SJSA1 (cell line): ENCODE results near the gene SSC5D. TPM values are rescaled to one million over a fixed set of nuclear protein-coding genes. Genes with fewer than 3 reads are reported as not detected.
"Not testable (repeated sequence)": the region's sequence is repeated elsewhere in the genome, so short reads cannot be mapped to it uniquely, and the experiment has no call there.

Experiments
- DNase-seq, 2 experiments: peaks; one replicate each; pipeline ENCODE4 v3.0.0-alpha.2; 2015 to 2020; ENCODE audit warnings: low spot score in 2 of 2, low read depth in 1 of 2
- H3K27ac ChIP-seq: fragments of 250-450 bp; sonication (Bioruptor Pico); 2 replicates; pipeline ENCODE4 v1.5.1; 2020; ENCODE audit warnings: mild to moderate bottlenecking, moderate library complexity
- H3K27me3 ChIP-seq: fragments of 250-450 bp; sonication (Bioruptor Pico); replicated peaks from 2 replicates; pipeline ENCODE4 v1.5.1; 2020; ENCODE audit warnings: mild to moderate bottlenecking, moderate library complexity
- H3K36me3 ChIP-seq: fragments of 250-450 bp; sonication (Bioruptor Pico); 2 replicates; pipeline ENCODE4 v1.5.1; 2020; ENCODE audit warnings: mild to moderate bottlenecking
- H3K4me1 ChIP-seq: fragments of 250-450 bp; sonication (Bioruptor Pico); replicated peaks from 2 replicates; pipeline ENCODE4 v1.6.1; 2021; ENCODE audit warnings: mild to moderate bottlenecking
- H3K4me3 ChIP-seq: fragments of 250-450 bp; sonication (Bioruptor Pico); 2 replicates; pipeline ENCODE4 v1.5.1; 2020; ENCODE audit warnings: mild to moderate bottlenecking
- H3K9me3 ChIP-seq: fragments of 250-450 bp; sonication (Bioruptor Pico); replicated peaks from 2 replicates; pipeline ENCODE4 v1.5.1; 2020; ENCODE audit warnings: mild to moderate bottlenecking
- total RNA-seq: library from RNA; depleted of rRNA; stranded (reverse); fragments of >200 nt; shearing (Covaris generic); gene quantifications from 2 replicates; pipeline ENCODE4 v1.2.3, GENCODE V29; 2014; rRNA removed

The SSC5D gene
- not detected in 2 replicates for total RNA-seq

- DNase-seq = no peak
- Histone ChIP-seq H3K27me3 (no peaks in the 10 kb centered on the region), H3K4me3 (no peak within 1 kb of the TSS), H3K4me1 (peaks cover 35% of the 10 kb centered on the region), H3K9me3 (no peaks in the 10 kb centered on the region; the same call in 1 of the 2 replicates), H3K27ac (no peak within 1 kb of the TSS), H3K36me3 (peaks cover 19% of the 10 kb centered on the region)
These were observed at the start of gene SSC5D for GRCh38 chr19:55487924-55488687. Gene SSC5D (plus strand): TSS chr19:55488436. CDS start chr19:55488590, 154 bp downstream.

- peaks cover 39% of the 10 kb centered on the region for H3K27me3 ChIP-seq
- H3K4me1 ChIP-seq = peaks cover 7% of the 10 kb centered on the region; the same call in 1 of the 2 replicates
- H3K27ac ChIP-seq = no peak overlapping the region
- no peaks in the 10 kb centered on the region for H3K36me3 ChIP-seq
- H3K4me3 ChIP-seq = no peak overlapping the region
- DNase-seq = no peak
- peaks cover 5% of the 10 kb centered on the region; the same call in 1 of the 2 replicates for H3K9me3 ChIP-seq
These were observed 49.2 kb upstream of the SSC5D start for GRCh38 chr19:55439052-55439451.

GRCh38 chr19:55440411-55441105 lies 47.7 kb upstream of the SSC5D start:
- peaks cover 7% of the 10 kb centered on the region; the same call in 1 of the 2 replicates for H3K4me1 ChIP-seq
- peaks cover 5% of the 10 kb centered on the region; the same call in 1 of the 2 replicates for H3K9me3 ChIP-seq
- H3K36me3 ChIP-seq = no peaks in the 10 kb centered on the region
- peaks cover 51% of the 10 kb centered on the region for H3K27me3 ChIP-seq
- no peak overlapping the region for H3K27ac ChIP-seq
- H3K4me3 ChIP-seq = no peak overlapping the region
- no peak for DNase-seq

GRCh38 chr19:55441319-55441691 lies 46.9 kb upstream of the SSC5D start:
- Histone ChIP-seq H3K36me3 (no peaks in the 10 kb centered on the region), H3K27me3 (peaks cover 54% of the 10 kb centered on the region), H3K27ac (no peak overlapping the region), H3K4me1 (peaks cover 7% of the 10 kb centered on the region; the same call in 1 of the 2 replicates), H3K9me3 (peaks cover 5% of the 10 kb centered on the region; the same call in 1 of the 2 replicates), H3K4me3 (no peak overlapping the region)
- DNase-seq = no peak

- Histone ChIP-seq H3K9me3 (peaks cover 5% of the 10 kb centered on the region; the same call in 1 of the 2 replicates), H3K4me3 (no peak overlapping the region), H3K4me1 (peaks cover 7% of the 10 kb centered on the region; the same call in 1 of the 2 replicates), H3K27ac (no peak overlapping the region), H3K27me3 (peaks cover 58% of the 10 kb centered on the region), H3K36me3 (no peaks in the 10 kb centered on the region)
- no peak for DNase-seq
These were observed 46.4 kb upstream of the SSC5D start for GRCh38 chr19:55441692-55442321.

- Histone ChIP-seq H3K4me1 (peaks cover 7% of the 10 kb centered on the region; the same call in 1 of the 2 replicates), H3K27ac (no peak overlapping the region), H3K9me3 (peaks cover 5% of the 10 kb centered on the region; the same call in 1 of the 2 replicates), H3K27me3 (peaks cover 64% of the 10 kb centered on the region), H3K4me3 (no peak overlapping the region), H3K36me3 (no peaks in the 10 kb centered on the region)
- no peak for DNase-seq
These were observed 45.8 kb upstream of the SSC5D start for GRCh38 chr19:55442372-55442961.

- peaks cover 67% of the 10 kb centered on the region for H3K27me3 ChIP-seq
These were observed 45.0 kb upstream of the SSC5D start, which contains the start of gene SHISA7 for GRCh38 chr19:55443045-55443823. Gene SHISA7 (minus strand): TSS chr19:55443300. CDS start chr19:55442863, 437 bp downstream.

GRCh38 chr19:55443824-55444480 lies 44.3 kb upstream of the SSC5D start:
- Histone ChIP-seq H3K27me3 (peaks cover 67% of the 10 kb centered on the region), H3K4me1 (peaks cover 7% of the 10 kb centered on the region; the same call in 1 of the 2 replicates), H3K4me3 (no peak overlapping the region), H3K27ac (no peak overlapping the region), H3K36me3 (no peaks in the 10 kb centered on the region), H3K9me3 (peaks cover 5% of the 10 kb centered on the region; the same call in 1 of the 2 replicates)
- DNase-seq = no peak

More at GRCh38 chr19:55443045-55443823, 45.0 kb upstream of the SSC5D start, which contains the start of gene SHISA7:
- DNase-seq = no peak
- H3K36me3 ChIP-seq = no peaks in the 10 kb centered on the region
- no peak within 1 kb of the TSS for H3K4me3 ChIP-seq
- H3K27ac ChIP-seq = no peak within 1 kb of the TSS
- H3K4me1 ChIP-seq = peaks cover 7% of the 10 kb centered on the region; the same call in 1 of the 2 replicates
- peaks cover 5% of the 10 kb centered on the region; the same call in 1 of the 2 replicates for H3K9me3 ChIP-seq

- DNase-seq = no peak
- no peaks in the 10 kb centered on the region for H3K36me3 ChIP-seq
- peaks cover 7% of the 10 kb centered on the region; the same call in 1 of the 2 replicates for H3K4me1 ChIP-seq
- no peak overlapping the region for H3K4me3 ChIP-seq
- peaks cover 5% of the 10 kb centered on the region; the same call in 1 of the 2 replicates for H3K9me3 ChIP-seq
- no peak overlapping the region for H3K27ac ChIP-seq
- peaks cover 69% of the 10 kb centered on the region for H3K27me3 ChIP-seq
These were observed 43.6 kb upstream of the SSC5D start for GRCh38 chr19:55444646-55445045.

- Histone ChIP-seq H3K27me3 (peaks cover 57% of the 10 kb centered on the region), H3K27ac (no peak overlapping the region), H3K4me3 (no peak overlapping the region), H3K4me1 (no peaks in the 10 kb centered on the region), H3K9me3 (no peaks in the 10 kb centered on the region), H3K36me3 (no peaks in the 10 kb centered on the region)
- no peak for DNase-seq
These were observed 42.2 kb upstream of the SSC5D start for GRCh38 chr19:55446060-55446459.

- Histone ChIP-seq H3K36me3 (no peaks in the 10 kb centered on the region), H3K4me1 (no peaks in the 10 kb centered on the region), H3K4me3 (no peak overlapping the region), H3K9me3 (no peaks in the 10 kb centered on the region), H3K27ac (no peak overlapping the region), H3K27me3 (peaks cover 58% of the 10 kb centered on the region)
- DNase-seq = no peak
These were observed 40.6 kb upstream of the SSC5D start for GRCh38 chr19:55447421-55448174.

- not testable (repeated sequence) for H3K9me3 ChIP-seq, H3K36me3 ChIP-seq, H3K27ac ChIP-seq, H3K4me3 ChIP-seq, H3K4me1 ChIP-seq, DNase-seq
- peaks cover 53% of the 10 kb centered on the region for H3K27me3 ChIP-seq
These were observed 40.1 kb upstream of the SSC5D start for GRCh38 chr19:55448175-55448490.
